Fibroblast of skin of right biceps (primary cell): Measurements from ENCODE around the gene MAD2L1BP.
"Not testable (repeated sequence)": the region's sequence is repeated elsewhere in the genome, so short reads cannot be mapped to it uniquely, and the experiment has no call there.

Source experiments
- DNase-seq: peaks from one replicate; pipeline ENCODE4 v3.0.0-alpha.2; 2013

MAD2L1BP gene

GRCh38 chr6:43627008-43627825 is 8.4 kb upstream of the MAD2L1BP start:
- DNase-seq = peak; percentile 94

DNA sequence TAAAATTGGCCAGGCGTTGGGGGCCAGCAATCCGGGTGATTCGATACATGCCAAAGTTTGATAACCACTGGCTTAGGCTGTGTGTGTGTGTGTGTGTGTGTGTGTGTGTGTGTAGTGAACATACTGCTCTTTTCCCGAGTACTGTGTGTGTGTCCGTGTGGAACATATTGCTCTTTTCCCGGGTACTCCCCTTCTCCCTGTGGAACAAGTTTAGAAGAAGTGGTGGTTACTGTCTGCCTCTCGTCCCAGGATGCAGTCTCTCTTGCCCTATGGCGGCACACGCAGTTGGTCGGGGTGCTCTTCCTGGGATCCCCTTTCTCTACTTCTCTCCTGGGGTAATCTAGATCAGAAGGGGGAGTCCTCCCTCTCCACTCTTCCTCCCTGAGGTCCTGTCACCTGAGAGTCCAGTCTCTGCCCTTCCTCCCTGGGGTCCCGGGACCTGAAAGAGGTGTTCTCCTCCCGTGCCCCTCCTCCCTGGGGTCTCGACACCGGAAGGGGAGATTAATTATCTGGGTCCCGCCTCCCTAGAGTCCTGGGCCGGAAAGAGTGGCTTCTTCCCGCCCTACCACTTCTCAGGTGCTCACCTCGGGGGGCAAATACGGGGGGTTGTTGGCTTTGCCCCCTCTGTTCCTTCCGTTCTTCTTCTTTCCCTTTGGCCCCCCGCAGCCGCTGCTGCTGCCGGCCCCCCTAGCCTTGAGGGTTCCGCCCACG is 7.1 kb upstream of the MAD2L1BP start:
- DNase-seq = peak; percentile 62

GRCh38 chr6:43629104-43629504 is 6.5 kb upstream of the MAD2L1BP start, which contains the start of gene GTPBP2:
Gene GTPBP2, minus strand, starts transcription at chr6:43629264. Its CDS starts 102 bp downstream, at chr6:43629162.
- peak; percentile 99 for DNase-seq

GRCh38 chr6:43629505-43630300 is 5.9 kb upstream of the MAD2L1BP start:
- DNase-seq = peak; percentile 99

DNA sequence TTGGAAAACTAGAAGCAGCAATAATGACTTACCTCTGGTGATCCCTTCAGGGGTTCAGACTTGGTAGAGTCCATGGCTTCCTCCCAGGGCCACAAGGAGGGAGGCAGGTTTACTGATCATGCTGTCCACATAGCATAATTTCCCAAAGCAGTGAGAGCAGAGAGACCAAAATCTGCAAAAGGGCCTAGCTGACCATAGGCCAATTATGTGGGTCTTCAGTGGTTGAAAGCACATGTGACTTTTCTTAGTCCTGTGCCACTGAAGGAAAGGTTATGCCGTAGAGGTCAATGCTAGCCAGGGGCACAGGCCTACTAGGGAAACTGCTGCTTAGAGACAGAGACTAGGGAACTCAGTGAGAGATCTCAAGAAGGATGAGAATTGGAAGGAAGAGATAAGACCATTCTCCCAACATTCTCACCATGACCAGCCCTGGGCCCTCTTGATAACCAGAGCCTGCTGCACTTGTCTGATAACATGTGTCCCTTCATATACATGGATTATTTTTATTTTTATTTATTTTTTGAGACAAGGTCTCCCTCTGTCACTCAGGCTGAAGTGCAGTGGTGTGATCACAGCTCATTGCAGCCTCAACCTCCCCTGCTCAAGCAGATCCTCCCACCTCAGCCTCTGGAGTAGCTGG is 4.5 kb upstream of the MAD2L1BP start:
- DNase-seq = no peak

GRCh38 chr6:43633002-43633401 is 2.6 kb upstream of the MAD2L1BP start:
- not testable (repeated sequence) for DNase-seq

DNA sequence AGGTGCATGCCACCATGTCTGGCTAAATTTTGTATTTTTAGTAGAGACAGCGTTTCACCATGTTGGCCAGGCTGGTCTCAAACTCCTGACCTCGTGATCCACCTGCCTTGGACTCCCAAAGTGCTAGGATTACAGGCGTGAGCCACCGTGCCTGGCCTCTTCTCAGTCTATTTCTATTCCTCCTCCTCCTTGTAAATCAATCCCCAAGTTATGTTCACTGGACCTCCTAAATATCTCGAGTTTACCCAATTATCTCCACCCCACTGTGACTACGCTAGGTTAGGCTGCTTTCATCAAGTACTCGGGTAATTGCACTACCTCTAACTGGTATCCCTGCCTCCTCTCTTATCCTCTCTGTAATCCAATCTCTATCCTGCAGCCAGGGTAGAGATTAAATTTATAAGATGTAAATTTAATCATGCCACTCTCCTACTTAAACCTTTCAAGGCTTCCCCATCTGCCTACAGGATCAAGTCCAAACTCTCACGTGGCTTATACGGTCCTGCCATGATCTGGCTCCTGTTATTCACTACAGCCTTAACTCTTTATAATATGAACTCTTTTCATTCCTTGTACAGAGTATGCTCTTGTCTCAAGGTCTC is 837 bp upstream of the MAD2L1BP start:
- DNase-seq = no peak

DNA sequence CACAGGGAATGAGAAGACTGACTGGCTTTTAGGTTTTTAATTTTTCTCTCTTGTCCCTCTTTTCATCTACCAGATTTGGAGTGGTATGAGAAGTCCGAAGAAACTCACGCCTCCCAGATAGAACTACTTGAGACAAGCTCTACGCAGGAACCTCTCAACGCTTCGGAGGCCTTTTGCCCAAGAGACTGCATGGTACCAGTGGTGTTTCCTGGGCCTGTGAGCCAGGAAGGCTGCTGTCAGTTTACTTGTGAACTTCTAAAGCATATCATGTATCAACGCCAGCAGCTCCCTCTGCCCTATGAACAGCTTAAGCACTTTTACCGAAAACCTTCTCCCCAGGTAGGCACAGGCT is 644 bp downstream of the MAD2L1BP start:
- DNase-seq = no peak

- DNase-seq = peak; percentile 34
These were observed 4.6 kb downstream of the MAD2L1BP start for GRCh38 chr6:43639984-43640800.

DNA sequence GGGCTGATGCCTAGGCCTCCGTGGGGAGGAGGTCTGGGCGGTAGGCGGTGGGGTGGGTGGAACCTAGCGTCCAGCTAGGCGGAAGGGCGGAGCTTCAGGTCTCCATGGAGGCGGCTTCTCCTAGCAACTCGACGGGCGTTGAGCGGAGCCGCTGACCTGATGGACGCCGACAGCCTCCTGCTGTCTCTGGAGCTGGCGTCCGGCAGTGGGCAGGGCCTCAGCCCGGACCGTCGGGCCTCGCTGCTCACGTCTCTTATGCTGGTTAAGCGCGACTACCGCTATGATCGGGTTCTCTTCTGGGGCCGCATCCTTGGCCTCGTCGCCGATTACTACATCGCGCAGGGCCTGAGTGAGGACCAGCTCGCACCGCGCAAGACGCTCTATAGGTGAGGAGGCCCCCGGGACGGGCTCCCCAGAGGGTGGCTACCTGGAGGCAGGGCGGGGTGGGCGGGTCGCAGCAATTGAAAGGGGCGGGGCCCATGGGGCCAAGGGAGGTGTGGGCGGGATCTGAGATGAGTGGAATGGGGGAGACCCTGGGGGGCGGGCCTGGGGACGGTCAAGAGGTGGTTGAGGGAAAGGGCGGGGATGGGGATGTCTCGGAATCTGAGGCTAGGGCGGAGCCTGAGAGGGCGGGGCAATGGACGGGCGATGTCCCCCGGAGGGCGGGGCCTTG is 9.4 kb downstream of the MAD2L1BP start, which contains the start of gene RSPH9:
TSS of gene RSPH9 (plus strand) at position 97 of the 673 bp plus-strand sequence. CDS start at position 160, 63 bp downstream.
- DNase-seq = peak; percentile 54

DNA sequence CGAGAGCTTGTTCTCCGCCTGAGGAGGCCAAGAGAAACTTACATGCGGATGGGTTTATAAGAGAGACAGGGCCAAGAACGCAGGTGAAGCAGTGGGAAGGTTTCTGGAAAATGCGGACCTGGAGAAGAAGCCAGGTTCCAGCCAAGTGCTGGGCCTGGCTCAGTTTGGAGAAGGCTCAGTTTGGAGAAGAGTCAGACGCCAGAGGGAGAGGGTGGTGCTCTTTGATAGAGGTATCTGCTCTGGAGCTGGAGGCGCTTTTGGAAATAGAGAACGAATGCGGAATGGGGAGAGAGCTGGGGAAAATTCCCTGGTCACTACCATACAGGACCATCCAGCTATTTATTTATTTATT is 9.9 kb downstream of the MAD2L1BP start:
- no peak for DNase-seq

DNA sequence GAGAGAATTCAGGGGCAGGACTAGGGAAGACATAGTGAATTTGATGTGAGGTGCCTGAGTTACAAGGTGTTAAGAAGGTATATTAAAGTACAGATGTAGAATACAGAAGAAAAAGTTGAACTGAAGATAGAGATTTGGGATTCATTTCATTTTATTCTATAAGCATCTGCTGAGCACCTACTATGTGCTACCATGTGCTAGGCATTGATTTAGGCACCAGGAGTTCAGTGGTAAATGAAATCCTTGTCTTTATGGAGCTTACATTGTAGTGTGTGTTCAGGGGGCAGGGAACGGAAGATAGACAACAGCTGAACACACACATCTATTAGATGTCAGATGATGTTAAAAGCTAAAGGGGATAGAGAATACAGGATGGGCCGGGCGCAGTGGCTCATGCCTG is 12.0 kb downstream of the MAD2L1BP start:
- no peak for DNase-seq

DNA sequence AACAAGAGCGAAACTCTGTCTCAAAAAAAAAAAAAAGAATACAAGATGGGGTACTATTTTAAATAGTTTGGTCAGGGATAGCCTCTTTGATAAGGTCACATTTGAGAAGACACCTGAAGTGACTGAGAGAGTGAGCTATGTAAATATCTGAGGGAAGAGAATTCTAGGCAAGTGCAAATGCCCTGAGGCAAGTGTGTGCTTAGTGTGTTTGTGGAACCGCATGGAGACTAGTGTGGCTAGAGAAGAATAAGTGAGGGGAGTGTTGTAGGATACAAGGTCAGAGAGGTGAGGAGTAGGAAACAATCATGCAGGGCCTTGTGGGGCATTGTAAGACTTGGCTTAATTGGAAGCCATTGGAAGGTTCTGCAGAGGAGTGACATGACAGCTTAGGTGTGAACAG is 12.6 kb downstream of the MAD2L1BP start:
- DNase-seq = no peak

GRCh38 chr6:43652822-43653221 is 17.2 kb downstream of the MAD2L1BP start:
- DNase-seq = not testable (repeated sequence)

DNA sequence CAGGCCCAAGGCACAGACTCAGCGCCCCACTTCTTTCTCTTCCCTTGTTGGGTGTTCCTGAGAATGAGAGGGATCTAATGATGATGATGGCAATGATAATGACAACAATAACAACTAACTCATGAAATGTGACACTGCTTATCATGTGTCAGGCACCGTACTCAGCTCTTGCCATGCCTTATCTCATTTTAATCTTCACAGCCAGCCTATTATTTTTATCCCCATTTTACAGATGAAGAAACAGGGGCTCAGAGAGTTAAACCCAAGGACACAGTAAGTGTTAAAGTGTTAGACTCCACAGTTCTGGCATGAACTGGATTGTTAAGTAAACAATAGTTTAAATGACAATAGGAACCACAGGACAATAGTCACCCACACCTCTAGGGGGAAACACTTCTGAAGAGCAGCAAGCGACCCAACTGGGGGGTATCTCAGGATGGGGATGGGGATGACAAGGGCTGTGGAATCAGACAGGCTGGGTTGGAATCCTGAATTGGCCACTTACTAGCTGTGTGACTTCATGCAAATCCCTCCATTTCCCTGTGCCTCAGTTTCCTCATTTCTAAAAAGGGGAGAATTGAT is 21.7 kb downstream of the MAD2L1BP start:
- DNase-seq = no peak

- DNase-seq = no peak
These were observed 22.5 kb downstream of the MAD2L1BP start for GRCh38 chr6:43658161-43658560.

- not testable (repeated sequence) for DNase-seq
These were observed 27.3 kb downstream of the MAD2L1BP start for GRCh38 chr6:43662948-43663347.

- DNase-seq = no peak
These were observed 29.7 kb downstream of the MAD2L1BP start for GRCh38 chr6:43665376-43665775.

- DNase-seq = no peak
These were observed 30.7 kb downstream of the MAD2L1BP start for GRCh38 chr6:43666196-43666920.
